Natural killer cell (primary cell): ENCODE results near the gene AURKB. TPM values are rescaled to one million over a fixed set of nuclear protein-coding genes. Genes with fewer than 3 reads are reported as not detected.

ENCODE experiments used
- ATAC-seq, 3 donors: fragments of 150-1000 bp in 2 of 3; fragments of 200-7000 bp in 1 of 3; cut with Tn5 transposase; 1 replicate in 1 of 3; 2 replicates in 2 of 3; pipeline ENCODE4 v1.10.0; 2021; ENCODE audit warnings: mild to moderate bottlenecking in 2 of 3, moderate library complexity in 2 of 3
- DNase-seq, 2 donors: peaks; one replicate each; pipeline versions ENCODE4 v3.0.0 to v3.0.0-alpha.2; 2013 to 2021; ENCODE audit warnings: mixed read lengths in 1 of 2
- H3K27ac ChIP-seq: one replicate; pipeline ENCODE4 v1.5.1; 2013; ENCODE audit warnings: mild to moderate bottlenecking, low read length
- H3K27me3 ChIP-seq: one replicate; pipeline ENCODE4 v1.6.1; 2013; ENCODE audit warnings: low read length; ENCODE audit not compliant: control insufficient read depth, insufficient read depth
- H3K36me3 ChIP-seq: one replicate; pipeline ENCODE4 v1.6.1; 2013; ENCODE audit warnings: low read length; ENCODE audit not compliant: control insufficient read depth, insufficient read depth
- H3K4me1 ChIP-seq: one replicate; pipeline ENCODE4 v1.6.1; 2013; ENCODE audit warnings: low read length; ENCODE audit not compliant: control insufficient read depth, insufficient read depth
- H3K4me3 ChIP-seq: one replicate; pipeline ENCODE4 v1.5.1; 2013; ENCODE audit warnings: low read length
- H3K9me3 ChIP-seq: one replicate; pipeline ENCODE4 v1.6.1; 2013; ENCODE audit warnings: low read length; ENCODE audit not compliant: control insufficient read depth, insufficient read depth
- H3K27ac Mint-ChIP-seq, 2 donors: one replicate each; pipeline ENCODE4 v1.8.0; 2022; ENCODE audit warnings: mild to moderate bottlenecking in 2 of 2, mixed read lengths in 2 of 2, moderate library complexity in 1 of 2
- H3K27me3 Mint-ChIP-seq, 2 donors: one replicate each; pipeline ENCODE4 v1.8.0; 2022; ENCODE audit warnings: low read depth in 2 of 2, mixed read lengths in 2 of 2
- H3K36me3 Mint-ChIP-seq: one replicate; pipeline ENCODE4 v1.8.0; 2022; ENCODE audit warnings: mixed read lengths
- H3K4me1 Mint-ChIP-seq, 2 donors: one replicate each; pipeline ENCODE4 v1.8.0; 2022; ENCODE audit warnings: mixed read lengths in 2 of 2
- H3K4me3 Mint-ChIP-seq: one replicate; pipeline ENCODE4 v1.8.0; 2022; ENCODE audit warnings: mild to moderate bottlenecking, moderate library complexity, mixed read lengths
- H3K9me3 Mint-ChIP-seq, 2 donors: one replicate each; pipeline ENCODE4 v1.8.0; 2022; ENCODE audit warnings: mixed read lengths in 2 of 2
- CTCF ChIP-seq: fragments of 200-600 bp; IDR thresholded peaks from one replicate; pipeline ENCODE4 v1.8.0; 2022; ENCODE audit warnings: antibody characterized with exemption
- whole genome bisulfite sequencing: methylation state at CpG from one replicate; pipeline ENCODE4 v1.1.7; 2013; ENCODE audit warnings: missing lambda C conversion rate; ENCODE audit not compliant: insufficient coverage; 5-methylcytosine and 5-hydroxymethylcytosine counted together
- intact Hi-C: fragments of 100-400 bp; cut with micrococcal nuclease; formaldehyde crosslinking; loops from one replicate; pipeline ENCODE4 v1.14.2; 2022
- total RNA-seq, 4 donors: library from RNA; stranded (reverse); fragments of 120-200 nt in 1 of 4; gene quantifications; one replicate each; pipeline versions ENCODE4 v1.2.3 to v1.2.4, GENCODE V29; 2013 to 2022

AURKB gene
- total RNA-seq, 3 donors from 2014 or later (not counting 1 experiment from before 2014, with no cell fraction given), result 2.1 to 4.8 (median 4.1) TPM

GRCh38 chr17:8160741-8161221, 49.6 kb downstream of the AURKB start:
- Mint-ChIP-seq H3K9me3 (no peaks in the 10 kb centered on the region), H3K27me3 (no peaks in the 10 kb centered on the region), H3K27ac (no peak overlapping the region), H3K36me3 (no peaks in the 10 kb centered on the region), H3K4me1 (peaks cover 47 to 65% of the 10 kb centered on the region in 2 donors), H3K4me3 (peak overlapping the region; percentile 82)
- Histone ChIP-seq H3K36me3 (peaks cover 28% of the 10 kb centered on the region), H3K9me3 (no peaks in the 10 kb centered on the region), H3K27me3 (no peaks in the 10 kb centered on the region), H3K27ac (peak overlapping the region; percentile 100), H3K4me1 (peaks cover 83% of the 10 kb centered on the region), H3K4me3 (no peak overlapping the region)
- intact Hi-C loops, result no loop called here
- no peak for TF ChIP-seq CTCF
- peak in 1 of 2 donors; percentile 27 for DNase-seq
- no peak for ATAC-seq
- whole genome bisulfite sequencing, result 78% methylated on average over 5 of the region's 5 CpGs

- Histone ChIP-seq H3K27ac (peak overlapping the region; percentile 33), H3K4me3 (no peak overlapping the region), H3K36me3 (peaks cover 28% of the 10 kb centered on the region), H3K27me3 (no peaks in the 10 kb centered on the region), H3K4me1 (peaks cover 85% of the 10 kb centered on the region), H3K9me3 (no peaks in the 10 kb centered on the region)
- no peak overlapping the region for H3K27ac Mint-ChIP-seq
- H3K9me3 Mint-ChIP-seq, result no peaks in the 10 kb centered on the region
- ATAC-seq (no peak), DNase-seq (no peak)
- H3K4me1 Mint-ChIP-seq, result peaks cover 47 to 65% of the 10 kb centered on the region in 2 donors
- no peaks in the 10 kb centered on the region for H3K27me3 Mint-ChIP-seq
- intact Hi-C loops, result no loop called here
- H3K4me3 Mint-ChIP-seq, result peak overlapping the region; percentile 82
- TF ChIP-seq CTCF, result no peak
- H3K36me3 Mint-ChIP-seq, result no peaks in the 10 kb centered on the region
- WGBS, result 82% methylated on average over 4 of the region's 4 CpGs
These were observed 50.2 kb downstream of the AURKB start for GRCh38 chr17:8160224-8160577.

GRCh38 chr17:8159459-8160223, 50.7 kb downstream of the AURKB start:
- 92% methylated on average over 3 of the region's 4 CpGs for whole genome bisulfite sequencing
- H3K36me3 Mint-ChIP-seq, result no peaks in the 10 kb centered on the region
- H3K9me3 Mint-ChIP-seq, result no peaks in the 10 kb centered on the region
- peaks cover 28% of the 10 kb centered on the region for H3K36me3 ChIP-seq
- peaks cover 42 to 59% of the 10 kb centered on the region in 2 donors for H3K4me1 Mint-ChIP-seq
- no peak for ATAC-seq
- no peaks in the 10 kb centered on the region for H3K27me3 ChIP-seq
- H3K4me3 Mint-ChIP-seq, result peak overlapping the region; percentile 71
- H3K4me1 ChIP-seq, result peaks cover 85% of the 10 kb centered on the region
- peak overlapping the region; percentile 33 for H3K27ac ChIP-seq
- no peak overlapping the region for H3K27ac Mint-ChIP-seq
- no peak overlapping the region for H3K4me3 ChIP-seq
- DNase-seq, result peak in 1 of 2 donors; percentile 21
- no peaks in the 10 kb centered on the region for H3K27me3 Mint-ChIP-seq
- no peak for TF ChIP-seq CTCF
- no peaks in the 10 kb centered on the region for H3K9me3 ChIP-seq
- intact Hi-C loops, result loop anchor here (2.0 to 10.0 kb wide), 2 partner anchors 13 to 795 kb away; no protein-coding TSS in a partner anchor
